ENCODE measurements around the gene TTLL6. TPM values are rescaled to one million over a fixed set of nuclear protein-coding genes. Genes with fewer than 3 reads are reported as not detected.
A peak's percentile ranks its signal among the peaks of the same experiment; 100 is the strongest.
"Not testable (repeated sequence)": the region's sequence is repeated elsewhere in the genome, so short reads cannot be mapped to it uniquely, and the experiment has no call there.

TTLL6 gene
- total and polyA plus RNA-seq, 4 donors, result 0.13 to 0.21 TPM; not detected in 2

DNA sequence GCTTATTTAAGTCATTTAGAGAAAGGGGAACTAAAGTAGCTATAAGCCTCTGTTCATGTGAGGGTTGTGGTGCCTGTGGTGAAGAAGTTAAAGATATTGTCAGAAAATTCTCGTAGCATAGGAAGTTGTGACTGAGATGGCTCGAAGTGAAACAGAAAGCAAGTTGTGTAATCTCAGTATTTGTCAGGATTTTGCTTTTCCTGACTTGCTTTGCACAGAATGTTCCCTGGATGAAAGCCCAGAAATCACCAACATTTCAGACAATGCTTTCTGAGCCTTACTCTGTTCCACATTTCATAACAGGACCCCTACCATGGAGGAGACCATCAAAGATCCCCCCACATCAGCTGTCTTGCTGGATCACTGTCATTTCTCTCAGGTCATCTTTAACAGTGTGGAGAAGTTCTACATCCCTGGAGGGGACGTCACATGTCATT lies 24.4 kb upstream of the TTLL6 start:
- H3K36me3 ChIP-seq (ENCODE audit: control insufficient read depth in 1 of 2, insufficient read depth in 2 of 2, low read length in 1 of 2), result peaks cover 5 to 9% of the 10 kb centered on the region in 2 donors
- peak; percentile 84 for ATAC-seq (ENCODE audit: low FRiP score)
- peak overlapping the region; percentile 76 to 79 for H3K27ac ChIP-seq (ENCODE audit: low read depth in 1 of 2, low read length in 2 of 2)
- no peaks in the 10 kb centered on the region for H3K9me3 ChIP-seq (ENCODE audit: control insufficient read depth, low read length)
- no peaks in the 10 kb centered on the region for H3K27me3 ChIP-seq (ENCODE audit: control insufficient read depth in 1 of 2, insufficient read depth in 2 of 2, low read length in 1 of 2)
- H3K4me1 ChIP-seq (ENCODE audit: control insufficient read depth in 1 of 2, insufficient read depth in 2 of 2, low read length in 2 of 2), result peaks cover 2 to 6% of the 10 kb centered on the region in 2 donors
- peak overlapping the region; percentile 40 to 82 for H3K4me3 ChIP-seq (ENCODE audit: low read length in 2 of 2)
- 4 to 6% methylated on average over 3 of the region's 3 CpGs for WGBS, 2 donors
- DNase-seq, result no peak
- intact Hi-C loops (cut with DNase I), result no loop called here

DNA sequence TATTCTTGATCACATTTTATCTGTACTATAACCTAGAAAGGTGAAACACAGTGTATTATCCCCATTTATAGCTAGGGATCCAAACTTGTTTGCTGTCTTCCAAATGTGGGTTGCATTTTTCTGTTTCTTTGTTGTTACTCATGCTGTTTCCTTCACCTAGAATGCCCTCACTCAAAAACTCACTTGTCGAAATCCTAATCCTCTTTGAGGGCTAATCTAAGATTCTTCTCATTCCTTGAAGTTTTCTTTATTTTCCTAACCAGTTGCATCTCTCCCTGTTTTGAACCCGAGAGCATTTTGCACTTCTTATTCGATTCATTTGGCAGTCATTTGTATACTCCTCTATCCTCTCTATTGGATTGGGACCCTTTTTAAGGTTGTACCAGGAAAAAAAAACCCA lies 23.4 kb upstream of the TTLL6 start:
- H3K4me1 ChIP-seq (ENCODE audit: control insufficient read depth in 1 of 2, insufficient read depth in 2 of 2, low read length in 2 of 2), result peaks cover 2 to 6% of the 10 kb centered on the region in 2 donors
- intact Hi-C loops (cut with DNase I), result no loop called here
- DNase-seq (no peak), ATAC-seq (ENCODE audit: low FRiP score) (no peak)
- H3K27me3 ChIP-seq (ENCODE audit: control insufficient read depth in 1 of 2, insufficient read depth in 2 of 2, low read length in 1 of 2), result no peaks in the 10 kb centered on the region
- WGBS, 2 donors, result 4 to 6% methylated on average over 3 of the region's 3 CpGs
- peaks cover 4 to 5% of the 10 kb centered on the region in 2 donors for H3K36me3 ChIP-seq (ENCODE audit: control insufficient read depth in 1 of 2, insufficient read depth in 2 of 2, low read length in 1 of 2)
- peak overlapping the region in 1 of 2 donors; percentile 79 for H3K27ac ChIP-seq (ENCODE audit: low read depth in 1 of 2, low read length in 2 of 2)
- no peaks in the 10 kb centered on the region for H3K9me3 ChIP-seq (ENCODE audit: control insufficient read depth, low read length)
- H3K4me3 ChIP-seq (ENCODE audit: low read length in 2 of 2), result peak overlapping the region; percentile 40 to 41

DNA sequence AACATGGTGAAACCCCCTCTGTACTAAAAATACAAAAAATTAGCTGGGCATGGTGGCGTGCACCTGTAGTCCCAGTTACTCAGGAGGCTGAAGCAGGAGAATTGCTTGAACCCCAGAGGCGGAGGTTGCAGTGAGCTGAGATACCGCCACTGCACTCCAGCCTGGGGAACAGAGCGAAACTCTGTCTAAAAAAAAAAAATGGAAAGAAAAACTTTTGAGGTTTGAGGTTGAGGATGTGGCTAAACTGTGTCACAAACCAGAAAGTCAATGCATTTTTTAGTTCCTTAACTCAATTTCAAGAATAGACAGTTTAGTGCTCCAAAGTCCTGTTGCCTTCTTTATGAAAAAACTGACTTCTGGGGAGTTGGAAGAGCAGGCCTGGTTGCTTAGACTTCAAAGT lies 20.4 kb upstream of the TTLL6 start:
- DNase-seq; H3K4me3 ChIP-seq (ENCODE audit: low read length in 2 of 2); intact Hi-C loops (cut with DNase I); H3K9me3 ChIP-seq (ENCODE audit: control insufficient read depth, low read length); H3K27me3 ChIP-seq (ENCODE audit: control insufficient read depth in 1 of 2, insufficient read depth in 2 of 2, low read length in 1 of 2); ATAC-seq (ENCODE audit: low FRiP score); H3K36me3 ChIP-seq (ENCODE audit: control insufficient read depth in 1 of 2, insufficient read depth in 2 of 2, low read length in 1 of 2); H3K27ac ChIP-seq (ENCODE audit: low read depth in 1 of 2, low read length in 2 of 2): not testable (repeated sequence)
- peaks cover 2 to 14% of the 10 kb centered on the region in 2 donors for H3K4me1 ChIP-seq (ENCODE audit: control insufficient read depth in 1 of 2, insufficient read depth in 2 of 2, low read length in 2 of 2)
- WGBS, 2 donors, result 93 to 94% methylated on average over 4 of the region's 4 CpGs

DNA sequence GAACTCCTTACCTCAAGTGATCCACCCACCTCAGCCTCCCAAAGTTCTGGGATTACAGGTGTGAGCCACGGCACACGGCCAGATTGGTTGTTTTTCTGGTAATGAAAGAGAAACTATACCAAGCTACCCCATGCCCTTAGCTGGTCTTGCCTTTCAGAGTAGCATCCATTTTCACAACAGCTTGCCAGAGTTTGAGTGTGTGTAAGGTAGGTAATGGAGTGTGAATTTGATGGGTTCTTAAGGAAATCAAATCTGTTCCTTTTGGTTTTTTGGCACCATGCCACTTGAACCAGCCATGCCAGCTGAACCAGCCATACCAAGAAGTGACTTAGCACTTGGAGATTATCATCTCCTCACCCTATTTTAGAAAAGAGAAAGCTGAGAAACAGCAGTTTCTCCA lies 18.9 kb upstream of the TTLL6 start:
- no peak for DNase-seq
- no peak for ATAC-seq (ENCODE audit: low FRiP score)
- intact Hi-C loops (cut with DNase I), result no loop called here
- Histone ChIP-seq H3K27ac (ENCODE audit: low read depth in 1 of 2, low read length in 2 of 2) (no peak overlapping the region), H3K4me1 (ENCODE audit: control insufficient read depth in 1 of 2, insufficient read depth in 2 of 2, low read length in 2 of 2) (peaks cover 0 to 15% of the 10 kb centered on the region in 2 donors), H3K36me3 (ENCODE audit: control insufficient read depth in 1 of 2, insufficient read depth in 2 of 2, low read length in 1 of 2) (no peaks in the 10 kb centered on the region), H3K4me3 (ENCODE audit: low read length in 2 of 2) (no peak overlapping the region), H3K9me3 (ENCODE audit: control insufficient read depth, low read length) (no peaks in the 10 kb centered on the region), H3K27me3 (ENCODE audit: control insufficient read depth in 1 of 2, insufficient read depth in 2 of 2, low read length in 1 of 2) (no peaks in the 10 kb centered on the region)
- 94 to 98% methylated on average over 2 of the region's 2 CpGs for WGBS, 2 donors

DNA sequence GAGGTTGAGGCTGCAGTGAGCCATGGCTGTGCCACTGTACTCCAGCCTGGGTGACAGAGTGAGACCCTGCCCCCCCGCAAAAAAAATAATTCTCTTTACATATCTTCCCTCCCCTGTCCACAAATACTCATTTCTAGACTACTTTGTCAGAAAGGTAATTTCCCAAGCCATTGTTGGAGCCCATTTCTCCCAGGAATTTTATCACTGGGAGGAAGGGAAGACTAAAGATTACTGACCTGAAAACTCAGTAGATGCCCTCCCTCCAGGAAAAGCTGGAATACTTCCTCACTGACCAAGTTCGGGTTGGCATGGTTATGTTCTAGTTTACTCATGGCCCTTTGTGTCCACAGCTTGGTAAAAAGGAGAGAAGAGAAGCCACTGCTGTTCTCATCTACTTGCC lies 17.9 kb upstream of the TTLL6 start:
- ATAC-seq (ENCODE audit: low FRiP score) (no peak), DNase-seq (no peak)
- WGBS, 2 donors, result 53 to 67% methylated on average over 2 of the region's 2 CpGs
- peaks cover 0 to 12% of the 10 kb centered on the region in 2 donors for H3K4me1 ChIP-seq (ENCODE audit: control insufficient read depth in 1 of 2, insufficient read depth in 2 of 2, low read length in 2 of 2)
- no peaks in the 10 kb centered on the region for H3K27me3 ChIP-seq (ENCODE audit: control insufficient read depth in 1 of 2, insufficient read depth in 2 of 2, low read length in 1 of 2)
- H3K4me3 ChIP-seq (ENCODE audit: low read length in 2 of 2), result no peak overlapping the region
- H3K36me3 ChIP-seq (ENCODE audit: control insufficient read depth in 1 of 2, insufficient read depth in 2 of 2, low read length in 1 of 2), result no peaks in the 10 kb centered on the region
- intact Hi-C loops (cut with DNase I), result no loop called here
- no peaks in the 10 kb centered on the region for H3K9me3 ChIP-seq (ENCODE audit: control insufficient read depth, low read length)
- H3K27ac ChIP-seq (ENCODE audit: low read depth in 1 of 2, low read length in 2 of 2), result no peak overlapping the region

DNA sequence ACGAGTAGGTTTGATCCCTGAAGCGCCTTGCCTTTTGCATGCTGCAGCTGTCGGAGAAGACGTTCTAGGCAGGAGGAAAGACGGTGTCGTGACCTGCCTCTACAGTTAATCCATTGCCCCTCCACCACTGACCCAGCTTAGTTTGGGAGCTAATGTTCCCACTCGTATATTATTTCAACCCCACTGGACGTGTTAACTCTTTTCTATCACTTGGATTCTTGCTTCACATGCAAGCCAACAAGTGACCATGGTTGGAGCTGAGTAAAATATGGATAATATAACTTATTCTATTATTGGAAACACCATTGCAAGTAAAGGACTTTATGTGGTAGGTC lies 14.5 kb upstream of the TTLL6 start:
- Histone ChIP-seq H3K4me1 (ENCODE audit: control insufficient read depth in 1 of 2, insufficient read depth in 2 of 2, low read length in 2 of 2) (peaks cover 0 to 10% of the 10 kb centered on the region in 2 donors), H3K27ac (ENCODE audit: low read depth in 1 of 2, low read length in 2 of 2) (peak overlapping the region in 1 of 2 donors; percentile 15), H3K27me3 (ENCODE audit: control insufficient read depth in 1 of 2, insufficient read depth in 2 of 2, low read length in 1 of 2) (no peaks in the 10 kb centered on the region), H3K4me3 (ENCODE audit: low read length in 2 of 2) (peak overlapping the region; percentile 48 to 84), H3K9me3 (ENCODE audit: control insufficient read depth, low read length) (no peaks in the 10 kb centered on the region), H3K36me3 (ENCODE audit: control insufficient read depth in 1 of 2, insufficient read depth in 2 of 2, low read length in 1 of 2) (no peaks in the 10 kb centered on the region)
- intact Hi-C loops (cut with DNase I), result no loop called here
- ATAC-seq (ENCODE audit: low FRiP score) (no peak), DNase-seq (no peak)
- 0 to 1% methylated on average over 8 of the region's 8 CpGs for WGBS, 2 donors

DNA sequence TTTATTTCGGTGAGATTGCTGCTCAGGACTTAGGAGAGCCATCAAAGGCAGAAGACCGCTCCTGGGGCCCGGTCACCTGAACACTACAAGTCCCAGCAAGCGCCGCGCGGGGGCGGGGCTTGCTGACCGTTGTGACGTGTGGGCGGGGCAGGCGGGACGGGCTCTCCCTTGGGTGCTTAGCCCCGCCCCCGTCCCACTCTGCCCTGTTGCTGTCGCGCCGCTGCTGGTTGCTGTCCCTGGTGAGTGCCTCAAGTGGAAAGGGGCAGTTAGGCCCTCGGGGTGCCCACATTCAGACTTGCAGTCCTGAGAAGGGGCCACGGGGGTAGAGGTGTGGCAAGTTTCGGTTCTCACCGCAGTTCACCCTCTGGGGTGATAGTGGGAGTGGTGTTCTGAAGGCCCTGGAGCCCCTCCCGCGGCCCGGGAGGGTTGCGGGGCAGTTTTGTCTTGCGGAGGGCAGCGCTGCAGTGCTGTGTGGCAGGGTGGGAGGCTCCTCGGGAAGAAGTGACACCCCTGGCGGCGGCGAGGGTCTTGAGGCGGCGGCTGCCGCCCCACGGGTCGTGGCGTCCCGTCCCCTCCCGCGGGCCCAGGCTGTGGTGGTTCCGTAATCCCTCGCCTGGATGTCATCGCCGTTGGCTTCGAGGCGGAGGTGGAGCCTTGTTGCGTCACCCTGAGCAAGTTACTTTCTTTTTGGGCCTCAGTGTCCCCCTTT lies 14.0 kb upstream of the TTLL6 start, which contains the start of gene CALCOCO2:
TSS of gene CALCOCO2 (plus strand) at position 196 of the 709 bp plus-strand sequence. CDS start 10,673 bp downstream, outside the sequence.
- WGBS, 2 donors, result 0% methylated on average over 48 of the region's 48 CpGs
- Histone ChIP-seq H3K27me3 (ENCODE audit: control insufficient read depth in 1 of 2, insufficient read depth in 2 of 2, low read length in 1 of 2) (no peaks in the 10 kb centered on the region), H3K27ac (ENCODE audit: low read depth in 1 of 2, low read length in 2 of 2) (peak within 1 kb of the TSS in 1 of 2 donors; percentile 15), H3K4me3 (ENCODE audit: low read length in 2 of 2) (peak within 1 kb of the TSS; percentile 48 to 84), H3K4me1 (ENCODE audit: control insufficient read depth in 1 of 2, insufficient read depth in 2 of 2, low read length in 2 of 2) (peaks cover 0 to 10% of the 10 kb centered on the region in 2 donors), H3K36me3 (ENCODE audit: control insufficient read depth in 1 of 2, insufficient read depth in 2 of 2, low read length in 1 of 2) (no peaks in the 10 kb centered on the region), H3K9me3 (ENCODE audit: control insufficient read depth, low read length) (no peaks in the 10 kb centered on the region)
- ATAC-seq (ENCODE audit: low FRiP score) (peak; percentile 99), DNase-seq (peak; percentile 95 to 97)
- intact Hi-C loops (cut with DNase I), result no loop called here

DNA sequence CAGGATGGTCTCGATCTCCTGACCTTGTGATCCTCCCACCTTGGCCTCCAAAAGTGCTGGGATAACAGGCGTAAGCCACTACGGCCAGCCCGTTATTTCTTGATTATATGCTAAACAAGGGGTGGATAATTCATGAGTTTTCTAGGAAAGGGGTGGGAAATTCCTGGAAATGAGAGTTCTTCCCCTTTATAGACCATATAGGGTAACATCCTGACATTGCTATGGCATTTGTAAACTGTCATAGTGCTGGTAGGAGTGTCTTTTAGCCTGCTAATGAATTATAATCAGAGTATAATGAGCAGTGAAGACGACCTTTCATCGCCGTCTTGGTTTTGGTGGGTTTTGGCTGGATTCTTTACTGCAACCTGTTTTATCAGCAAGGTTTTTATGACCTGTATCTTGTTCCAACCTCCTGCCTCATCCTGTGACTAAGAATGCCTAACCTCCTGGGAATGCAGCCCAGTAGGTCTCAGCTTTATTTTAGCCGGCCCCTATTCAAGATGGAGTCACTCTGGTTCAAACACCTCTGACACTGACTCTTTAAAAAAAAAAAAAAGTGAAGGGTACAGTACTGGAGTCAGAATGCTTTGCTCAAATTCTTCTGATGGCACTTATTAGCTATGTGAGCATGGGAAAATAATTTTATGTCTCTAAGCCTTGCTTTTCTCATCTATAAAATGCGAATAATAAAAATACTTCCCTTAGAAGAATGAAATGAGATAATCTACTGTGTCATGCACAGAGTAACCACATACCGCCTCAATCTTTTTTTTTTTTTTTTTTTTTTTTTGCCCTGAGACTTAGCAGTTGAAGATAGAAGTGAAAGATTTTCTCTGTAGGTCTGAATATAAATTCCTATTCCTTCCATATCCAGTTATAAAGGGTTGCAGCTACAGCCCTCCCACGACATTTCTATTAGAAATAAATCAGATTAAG lies 8.7 kb upstream of the TTLL6 start:
- Histone ChIP-seq H3K36me3 (ENCODE audit: control insufficient read depth in 1 of 2, insufficient read depth in 2 of 2, low read length in 1 of 2) (no peaks in the 10 kb centered on the region), H3K4me1 (ENCODE audit: control insufficient read depth in 1 of 2, insufficient read depth in 2 of 2, low read length in 2 of 2) (no peaks in the 10 kb centered on the region), H3K4me3 (ENCODE audit: low read length in 2 of 2) (no peak overlapping the region), H3K27ac (ENCODE audit: low read depth in 1 of 2, low read length in 2 of 2) (no peak overlapping the region), H3K27me3 (ENCODE audit: control insufficient read depth in 1 of 2, insufficient read depth in 2 of 2, low read length in 1 of 2) (no peaks in the 10 kb centered on the region), H3K9me3 (ENCODE audit: control insufficient read depth, low read length) (no peaks in the 10 kb centered on the region)
- intact Hi-C loops (cut with DNase I), result no loop called here
- no peak for DNase-seq
- ATAC-seq (ENCODE audit: low FRiP score), result no peak
- 82 to 84% methylated on average over 11 of the region's 11 CpGs for WGBS, 2 donors

Measured in aorta (tissue), 5 donors.